ENCODE measurements around the gene XPC.

GRCh38 chr3:14174483-14174882 is 3.9 kb downstream of the XPC start:
- no peak for TF ChIP-seq POLR2AphosphoS5 (IDR thresholded peaks at IDR 0.05)
- no peak for TF ChIP-seq CTCF (IDR thresholded peaks at IDR 0.05)
